Thymus (tissue), 11 donors: Measurements from ENCODE around the gene DNAJB13. TPM values are rescaled to one million over a fixed set of nuclear protein-coding genes. Genes with fewer than 3 reads are reported as not detected.

Experiments
- DNase-seq, 9 donors: peaks; one replicate each; pipeline ENCODE4 v3.0.0-alpha.2; 2013; ENCODE audit warnings: low spot score in 9 of 9, low read depth in 6 of 9, missing footprints in 1 of 9
- H3K27ac ChIP-seq, 2 donors: one replicate each; pipeline ENCODE4 v1.5.1; 2013; ENCODE audit warnings: control low read depth in 1 of 2, low read depth in 1 of 2, low read length in 1 of 2, mild to moderate bottlenecking in 1 of 2, moderate library complexity in 1 of 2
- H3K27me3 ChIP-seq, 2 donors: one replicate each; pipeline ENCODE4 v1.5.1; 2013; ENCODE audit warnings: low read length in 1 of 2; ENCODE audit not compliant: control insufficient read depth in 2 of 2, insufficient read depth in 1 of 2
- H3K36me3 ChIP-seq, 2 donors: one replicate each; pipeline ENCODE4 v1.5.1; 2013; ENCODE audit warnings: low read length in 1 of 2, mild to moderate bottlenecking in 1 of 2, moderate library complexity in 1 of 2; ENCODE audit not compliant: control insufficient read depth in 2 of 2, insufficient read depth in 2 of 2
- H3K4me1 ChIP-seq, 2 donors: one replicate each; pipeline ENCODE4 v1.5.1; 2013; ENCODE audit warnings: low read length in 2 of 2; ENCODE audit not compliant: control insufficient read depth in 2 of 2, insufficient read depth in 2 of 2
- H3K4me3 ChIP-seq, 2 donors: one replicate each; pipeline ENCODE4 v1.5.1; 2013; ENCODE audit warnings: low read length in 2 of 2, control low read depth in 1 of 2, mild to moderate bottlenecking in 1 of 2
- H3K9me3 ChIP-seq, 2 donors: one replicate each; pipeline ENCODE4 v1.5.1; 2013; ENCODE audit warnings: low read length in 1 of 2, mild to moderate bottlenecking in 1 of 2; ENCODE audit not compliant: control insufficient read depth in 2 of 2, insufficient read depth in 1 of 2
- WGBS: extraction: QIAGEN DNeasy Blood & Tissue Kit; methylation state at CpG from one replicate; pipeline ENCODE4 v1.1.7; 2013; 5-methylcytosine and 5-hydroxymethylcytosine counted together
- polyA plus RNA-seq: library from polyadenylated mRNA; stranded (reverse); fragments of 200-250 nt; gene quantifications from one replicate; pipeline ENCODE4 v1.2.3, GENCODE V29; 2013
- total RNA-seq: library from RNA; stranded (reverse); fragments of 120-200 nt; gene quantifications from one replicate; pipeline ENCODE4 v1.2.4, GENCODE V29; 2013
- donor health status: healthy.

The DNAJB13 gene
- total and polyA plus RNA-seq, 2 donors, result 0.24 to 0.30 TPM

- no peaks in the 10 kb centered on the region for H3K27me3 ChIP-seq
- peaks cover 7 to 9% of the 10 kb centered on the region in 2 donors for H3K4me1 ChIP-seq
- WGBS, result 91% methylated on average over 2 of the region's 2 CpGs
- no peaks in the 10 kb centered on the region for H3K9me3 ChIP-seq
- H3K27ac ChIP-seq, result no peak overlapping the region
- H3K4me3 ChIP-seq, result no peak overlapping the region
- H3K36me3 ChIP-seq, result no peaks in the 10 kb centered on the region
- DNase-seq, result no peak
Observed at GRCh38 chr11:73990730-73991129, 39.9 kb downstream of the DNAJB13 start.

GRCh38 chr11:73991471-73992006 is 40.7 kb downstream of the DNAJB13 start:
- Histone ChIP-seq H3K27me3 (no peaks in the 10 kb centered on the region), H3K9me3 (no peaks in the 10 kb centered on the region), H3K4me1 (peaks cover 14 to 15% of the 10 kb centered on the region in 2 donors), H3K4me3 (no peak overlapping the region), H3K27ac (no peak overlapping the region), H3K36me3 (no peaks in the 10 kb centered on the region)
- no peak for DNase-seq
- 94% methylated on average over 6 of the region's 6 CpGs for WGBS

- H3K27ac ChIP-seq, result peak overlapping the region; percentile 75 to 76
- H3K9me3 ChIP-seq, result no peaks in the 10 kb centered on the region
- no peak overlapping the region for H3K4me3 ChIP-seq
- peak in 3 of 9 donors; percentile 44 to 84 (median 62) for DNase-seq
- WGBS, result 39% methylated on average over 2 of the region's 2 CpGs
- no peaks in the 10 kb centered on the region for H3K36me3 ChIP-seq
- H3K27me3 ChIP-seq, result no peaks in the 10 kb centered on the region
- H3K4me1 ChIP-seq, result peaks cover 14 to 28% of the 10 kb centered on the region in 2 donors
Observed at GRCh38 chr11:73995247-73995646, 44.4 kb downstream of the DNAJB13 start.

GRCh38 chr11:73995731-73996130 is 44.9 kb downstream of the DNAJB13 start:
- WGBS, result 52% methylated on average over 2 of the region's 2 CpGs
- DNase-seq, result peak in 5 of 9 donors; percentile 59 to 89 (median 61)
- Histone ChIP-seq H3K27ac (peak overlapping the region; percentile 76 to 93), H3K9me3 (no peaks in the 10 kb centered on the region), H3K36me3 (peaks cover under 1 to 3% of the 10 kb centered on the region in 2 donors), H3K27me3 (no peaks in the 10 kb centered on the region), H3K4me3 (no peak overlapping the region), H3K4me1 (peaks cover 14 to 28% of the 10 kb centered on the region in 2 donors)

- Histone ChIP-seq H3K4me3 (no peak overlapping the region), H3K9me3 (no peaks in the 10 kb centered on the region), H3K4me1 (peaks cover 14 to 24% of the 10 kb centered on the region in 2 donors), H3K36me3 (peaks cover 6 to 7% of the 10 kb centered on the region in 2 donors), H3K27me3 (no peaks in the 10 kb centered on the region), H3K27ac (peak overlapping the region; percentile 76 to 93)
- no peak for DNase-seq
- 90% methylated on average over 4 of the region's 4 CpGs for WGBS
Observed at GRCh38 chr11:73996161-73996747, 45.4 kb downstream of the DNAJB13 start.

GRCh38 chr11:73997120-73997770 is 46.4 kb downstream of the DNAJB13 start:
- H3K4me3 ChIP-seq, result no peak overlapping the region
- H3K9me3 ChIP-seq, result no peaks in the 10 kb centered on the region
- peaks cover 9 to 12% of the 10 kb centered on the region in 2 donors for H3K36me3 ChIP-seq
- no peak overlapping the region for H3K27ac ChIP-seq
- H3K4me1 ChIP-seq, result peaks cover 14 to 22% of the 10 kb centered on the region in 2 donors
- no peak for DNase-seq
- H3K27me3 ChIP-seq, result no peaks in the 10 kb centered on the region
- 85% methylated on average over 6 of the region's 6 CpGs for WGBS

GRCh38 chr11:73998846-73999575 is 48.2 kb downstream of the DNAJB13 start:
- H3K27me3 ChIP-seq, result no peaks in the 10 kb centered on the region
- no peak overlapping the region for H3K4me3 ChIP-seq
- no peak for DNase-seq
- no peaks in the 10 kb centered on the region for H3K9me3 ChIP-seq
- peaks cover 14 to 23% of the 10 kb centered on the region in 2 donors for H3K4me1 ChIP-seq
- H3K27ac ChIP-seq, result no peak overlapping the region
- WGBS, result 95% methylated on average over 13 of the region's 13 CpGs
- peaks cover 25 to 26% of the 10 kb centered on the region in 2 donors for H3K36me3 ChIP-seq

- DNase-seq, result no peak
- Histone ChIP-seq H3K4me1 (peaks cover 16 to 30% of the 10 kb centered on the region in 2 donors), H3K9me3 (no peaks in the 10 kb centered on the region), H3K4me3 (no peak overlapping the region), H3K36me3 (peaks cover 29 to 32% of the 10 kb centered on the region in 2 donors), H3K27me3 (no peaks in the 10 kb centered on the region), H3K27ac (no peak overlapping the region)
- 96% methylated on average over 8 of the region's 8 CpGs for WGBS
Observed at GRCh38 chr11:73999581-74000306, 48.9 kb downstream of the DNAJB13 start.
